ENCODE results near the gene CEP112.

Gene CEP112

GRCh38 chr17:65592125-65592965, 599.6 kb downstream of the CEP112 start:
- Histone ChIP-seq H3K27me3 (ENCODE audit: insufficient read depth, low read depth, severe bottlenecking) (no peaks in the 10 kb centered on the region), H3K9me3 (ENCODE audit: severe bottlenecking) (no peaks in the 10 kb centered on the region), H3K4me3 (ENCODE audit: low read depth, low read length) (no peak overlapping the region), H3K27ac (no peak overlapping the region), H3K36me3 (no peaks in the 10 kb centered on the region)
- no peak for TF ChIP-seq CTCF (IDR thresholded peaks at IDR 0.05; ENCODE audit: low read depth, low read length)
- DNase-seq: no peak

GRCh38 chr17:65589321-65589720, 602.6 kb downstream of the CEP112 start:
- TF ChIP-seq CTCF (IDR thresholded peaks at IDR 0.05; ENCODE audit: low read depth, low read length): no peak
- H3K27me3 ChIP-seq (ENCODE audit: insufficient read depth, low read depth, severe bottlenecking): no peaks in the 10 kb centered on the region
- no peak overlapping the region for H3K4me3 ChIP-seq (ENCODE audit: low read depth, low read length)
- H3K9me3 ChIP-seq (ENCODE audit: severe bottlenecking): no peaks in the 10 kb centered on the region
- DNase-seq: no peak
- no peaks in the 10 kb centered on the region for H3K36me3 ChIP-seq
- H3K27ac ChIP-seq: no peak overlapping the region

- no peaks in the 10 kb centered on the region for H3K36me3 ChIP-seq
- no peak overlapping the region for H3K27ac ChIP-seq
- H3K4me3 ChIP-seq (ENCODE audit: low read depth, low read length): no peak overlapping the region
- H3K9me3 ChIP-seq (ENCODE audit: severe bottlenecking): no peaks in the 10 kb centered on the region
- no peak for DNase-seq
- no peaks in the 10 kb centered on the region for H3K27me3 ChIP-seq (ENCODE audit: insufficient read depth, low read depth, severe bottlenecking)
- TF ChIP-seq CTCF (IDR thresholded peaks at IDR 0.05; ENCODE audit: low read depth, low read length): peak; percentile 22; the same call in 1 of the 2 replicates
Measured at GRCh38 chr17:65588181-65588808, 603.6 kb downstream of the CEP112 start.

GRCh38 chr17:65587534-65588180, 604.3 kb downstream of the CEP112 start:
- Histone ChIP-seq H3K9me3 (ENCODE audit: severe bottlenecking) (no peaks in the 10 kb centered on the region), H3K4me3 (ENCODE audit: low read depth, low read length) (no peak overlapping the region), H3K27ac (no peak overlapping the region), H3K36me3 (no peaks in the 10 kb centered on the region), H3K27me3 (ENCODE audit: insufficient read depth, low read depth, severe bottlenecking) (no peaks in the 10 kb centered on the region)
- no peak for DNase-seq
- no peak for TF ChIP-seq CTCF (IDR thresholded peaks at IDR 0.05; ENCODE audit: low read depth, low read length)

GRCh38 chr17:65586899-65587298, 605.0 kb downstream of the CEP112 start:
- H3K9me3 ChIP-seq (ENCODE audit: severe bottlenecking): no peaks in the 10 kb centered on the region
- TF ChIP-seq CTCF (IDR thresholded peaks at IDR 0.05; ENCODE audit: low read depth, low read length): no peak
- no peak for DNase-seq
- no peaks in the 10 kb centered on the region for H3K36me3 ChIP-seq
- no peak overlapping the region for H3K27ac ChIP-seq
- H3K4me3 ChIP-seq (ENCODE audit: low read depth, low read length): no peak overlapping the region
- H3K27me3 ChIP-seq (ENCODE audit: insufficient read depth, low read depth, severe bottlenecking): no peaks in the 10 kb centered on the region
